ENCODE results near the gene ADAMTS1.
"Not testable (repeated sequence)": the region's sequence is repeated elsewhere in the genome, so short reads cannot be mapped to it uniquely, and the experiment has no call there.

ADAMTS1 gene

GRCh38 chr21:26845066-26845758, at the start of gene ADAMTS1:
ADAMTS1 (minus strand) TSS chr21:26845409; CDS start chr21:26844954, 455 bp downstream.
- no peak for DNase-seq

GRCh38 chr21:26892151-26892550, 46.9 kb upstream of the ADAMTS1 start:
- no peak for DNase-seq

- DNase-seq: no peak
Observed at GRCh38 chr21:26888931-26889330, 43.7 kb upstream of the ADAMTS1 start.

- no peak for DNase-seq
Observed at GRCh38 chr21:26888256-26888655, 43.0 kb upstream of the ADAMTS1 start.

- no peak for DNase-seq
Observed at GRCh38 chr21:26887251-26887650, 42.0 kb upstream of the ADAMTS1 start.

GRCh38 chr21:26884436-26884835, 39.2 kb upstream of the ADAMTS1 start:
- no peak for DNase-seq

GRCh38 chr21:26883768-26884167, 38.6 kb upstream of the ADAMTS1 start:
- DNase-seq: no peak

- DNase-seq: no peak
Observed at GRCh38 chr21:26881504-26882228, 36.5 kb upstream of the ADAMTS1 start.

GRCh38 chr21:26877018-26877417, 31.8 kb upstream of the ADAMTS1 start:
- no peak for DNase-seq

- DNase-seq: no peak
Observed at GRCh38 chr21:26874347-26874746, 29.1 kb upstream of the ADAMTS1 start.

- DNase-seq: no peak
Observed at GRCh38 chr21:26865857-26866256, 20.6 kb upstream of the ADAMTS1 start.

- DNase-seq: not testable (repeated sequence)
Observed at GRCh38 chr21:26856871-26857350, 11.7 kb upstream of the ADAMTS1 start.

GRCh38 chr21:26854695-26855094, 9.5 kb upstream of the ADAMTS1 start:
- not testable (repeated sequence) for DNase-seq

- DNase-seq: no peak
Observed at GRCh38 chr21:26852423-26852822, 7.2 kb upstream of the ADAMTS1 start.

GRCh38 chr21:26851109-26851944, 6.1 kb upstream of the ADAMTS1 start:
- DNase-seq: no peak

GRCh38 chr21:26850116-26850643, 5.0 kb upstream of the ADAMTS1 start:
- DNase-seq: no peak

- DNase-seq: no peak
Observed at GRCh38 chr21:26849428-26850115, 4.4 kb upstream of the ADAMTS1 start.

- DNase-seq: no peak
Observed at GRCh38 chr21:26847921-26848320, 2.7 kb upstream of the ADAMTS1 start.

GRCh38 chr21:26847002-26847401, 1.8 kb upstream of the ADAMTS1 start:
- no peak for DNase-seq

GRCh38 chr21:26846036-26846931, 1.1 kb upstream of the ADAMTS1 start:
- DNase-seq: no peak

GRCh38 chr21:26845759-26846035, 488 bp upstream of the ADAMTS1 start:
- DNase-seq: no peak
